Smooth muscle cell (in vitro differentiated cells): Measurements from ENCODE around the gene CARMIL1. TPM values are rescaled to one million over a fixed set of nuclear protein-coding genes. Genes with fewer than 3 reads are reported as not detected.

Experiments used
- DNase-seq: peaks from one replicate; lab custom pipeline; 2025; ENCODE audit not compliant: unreplicated experiment; lab: John Stamatoyannopoulos, UW
- H2AFZ ChIP-seq: fragments of 200-600 bp; sonication (generic); 2 replicates; pipeline ENCODE4 v1.6.0; 2016; ENCODE audit warnings: antibody characterized with exemption, low read depth, mild to moderate bottlenecking
- H3F3A ChIP-seq: fragments of 200-600 bp; sonication (generic); 2 replicates; pipeline ENCODE4 v1.6.0; 2017; ENCODE audit warnings: antibody characterized with exemption, low read depth
- H3K27ac ChIP-seq: fragments of 200-600 bp; sonication (generic); 2 replicates; pipeline ENCODE4 v1.5.1; 2016; ENCODE audit warnings: low read depth, mild to moderate bottlenecking
- H3K27me3 ChIP-seq: fragments of 200-600 bp; sonication (generic); 2 replicates; pipeline ENCODE4 v1.6.1; 2016; ENCODE audit warnings: low read depth, mild to moderate bottlenecking
- H3K36me3 ChIP-seq: fragments of 200-600 bp; sonication (generic); 2 replicates; pipeline ENCODE4 v1.5.1; 2016; ENCODE audit warnings: low read depth
- H3K4me1 ChIP-seq: fragments of 200-600 bp; sonication (generic); 2 replicates; pipeline ENCODE4 v1.5.1; 2016; ENCODE audit warnings: low read depth
- H3K4me2 ChIP-seq: fragments of 200-600 bp; sonication (generic); 2 replicates; pipeline ENCODE4 v1.6.0; 2016; ENCODE audit warnings: mild to moderate bottlenecking
- H3K4me3 ChIP-seq: fragments of 200-600 bp; sonication (generic); 2 replicates; pipeline ENCODE4 v1.5.1; 2016; ENCODE audit warnings: mild to moderate bottlenecking
- H3K79me2 ChIP-seq: fragments of 200-600 bp; sonication (generic); 2 replicates; pipeline ENCODE4 v1.6.0; 2016; ENCODE audit warnings: low read depth, mild to moderate bottlenecking
- H3K9ac ChIP-seq: fragments of 200-600 bp; sonication (generic); 2 replicates; pipeline ENCODE4 v1.6.0; 2016; ENCODE audit warnings: low read depth
- H3K9me3 ChIP-seq: fragments of 200-600 bp; sonication (generic); replicated peaks from 2 replicates; pipeline ENCODE4 v1.5.1; 2016; ENCODE audit warnings: low read depth
- H4K20me1 ChIP-seq: fragments of 200-600 bp; sonication (generic); 2 replicates; pipeline ENCODE4 v1.6.0; 2016; ENCODE audit warnings: low read depth
- CTCF ChIP-seq: fragments of 200-600 bp; sonication (generic); IDR thresholded peaks from 2 replicates; pipeline ENCODE4 v1.5.1; 2017; ENCODE audit warnings: borderline replicate concordance, mild to moderate bottlenecking, antibody characterized with exemption; ENCODE audit not compliant: insufficient read depth, poor library complexity, severe bottlenecking
- WGBS: methylation state at CpG from one replicate; pipeline ENCODE4 v1.1.7; 2016; ENCODE audit warnings: low lambda C conversion rate; 5-methylcytosine and 5-hydroxymethylcytosine counted together
- polyA plus RNA-seq: library from polyadenylated mRNA; unstranded; fragments of >200 nt; fragmentation: Nextera tagmentation; extraction: Ambion mirVana; gene quantifications from 2 replicates; pipeline ENCODE4 v1.2.1, GENCODE V29; 2016
- total RNA-seq: library from RNA; depleted of rRNA; stranded (reverse); fragments of >200 nt; gene quantifications from 2 replicates; pipeline ENCODE4 v1.2.3, GENCODE V29; 2014

Gene CARMIL1
- total and polyA plus RNA-seq, 2 experiments from 2014 or later, result 7.6 to 24.1 TPM

GRCh38 chr6:25314509-25315175 is 35.5 kb downstream of the CARMIL1 start:
- H3K4me3 ChIP-seq, result no peak overlapping the region
- H4K20me1 ChIP-seq, result peaks cover 20% of the 10 kb centered on the region
- H3K9ac ChIP-seq, result no peak overlapping the region
- H3K9me3 ChIP-seq, result no peaks in the 10 kb centered on the region
- no peak overlapping the region for H2AFZ ChIP-seq
- peaks cover 23% of the 10 kb centered on the region for H3K79me2 ChIP-seq
- no peak for DNase-seq
- H3K27ac ChIP-seq, result no peak overlapping the region
- peak overlapping the region; percentile 41 for H3K4me2 ChIP-seq
- WGBS, result 94% methylated on average over 2 of the region's 2 CpGs
- peaks cover 23% of the 10 kb centered on the region for H3F3A ChIP-seq
- peaks cover 52% of the 10 kb centered on the region for H3K4me1 ChIP-seq
- no peaks in the 10 kb centered on the region for H3K36me3 ChIP-seq
- no peaks in the 10 kb centered on the region for H3K27me3 ChIP-seq
- no peak for TF ChIP-seq CTCF

- no peak for TF ChIP-seq CTCF
- Histone ChIP-seq H3K4me2 (peak overlapping the region; percentile 41), H3K4me3 (no peak overlapping the region), H3K79me2 (peaks cover 23% of the 10 kb centered on the region), H3K9ac (no peak overlapping the region), H3K36me3 (no peaks in the 10 kb centered on the region), H2AFZ (no peak overlapping the region), H4K20me1 (peaks cover 20% of the 10 kb centered on the region), H3K27me3 (no peaks in the 10 kb centered on the region), H3K4me1 (peaks cover 52% of the 10 kb centered on the region), H3K9me3 (no peaks in the 10 kb centered on the region), H3K27ac (no peak overlapping the region), H3F3A (peaks cover 18% of the 10 kb centered on the region)
- 61% methylated on average over 10 of the region's 10 CpGs for WGBS
- DNase-seq, result no peak
These were observed 36.3 kb downstream of the CARMIL1 start for GRCh38 chr6:25315194-25316177.

GRCh38 chr6:25316626-25317025 is 37.5 kb downstream of the CARMIL1 start:
- H3K9me3 ChIP-seq, result no peaks in the 10 kb centered on the region
- H3K4me3 ChIP-seq, result no peak overlapping the region
- no peak for TF ChIP-seq CTCF
- peaks cover 20% of the 10 kb centered on the region for H4K20me1 ChIP-seq
- H3K27me3 ChIP-seq, result no peaks in the 10 kb centered on the region
- H3K36me3 ChIP-seq, result no peaks in the 10 kb centered on the region
- no peak overlapping the region for H3K27ac ChIP-seq
- no peak overlapping the region for H3K4me2 ChIP-seq
- H3K9ac ChIP-seq, result no peak overlapping the region
- no peak for DNase-seq
- WGBS, result 86% methylated on average over 4 of the region's 4 CpGs
- no peak overlapping the region for H2AFZ ChIP-seq
- H3K79me2 ChIP-seq, result peaks cover 28% of the 10 kb centered on the region
- H3K4me1 ChIP-seq, result peaks cover 43% of the 10 kb centered on the region
- peaks cover 10% of the 10 kb centered on the region for H3F3A ChIP-seq
